ENCODE measurements around the gene BAK1.
A peak's percentile ranks its signal among the peaks of the same experiment; 100 is the strongest.

Gene BAK1

GRCh38 chr6:33610779-33611732 lies 31.0 kb upstream of the BAK1 start:
- in situ Hi-C loops (cut with HindIII; ENCODE audit: low pct_ligation_motif_present, low sequenced_read_pairs): no loop called here
- no peak overlapping the region for H3K27ac ChIP-seq
- H3K27me3 ChIP-seq (replicated peaks): no peaks in the 10 kb centered on the region
- TF ChIP-seq CTCF (IDR thresholded peaks at IDR 0.05; ENCODE audit: low read depth, low read length, missing control alignments): no peak
- H3K4me3 ChIP-seq (ENCODE audit: low read depth, low read length): no peak overlapping the region
- no peaks in the 10 kb centered on the region for H3K36me3 ChIP-seq (replicated peaks)
- DNase-seq: no peak

- no peak overlapping the region for H3K4me3 ChIP-seq (ENCODE audit: low read depth, low read length)
- no peaks in the 10 kb centered on the region for H3K27me3 ChIP-seq (replicated peaks)
- no peaks in the 10 kb centered on the region for H3K36me3 ChIP-seq (replicated peaks)
- TF ChIP-seq CTCF (IDR thresholded peaks at IDR 0.05; ENCODE audit: low read depth, low read length, missing control alignments): no peak
- DNase-seq: no peak
- in situ Hi-C loops (cut with HindIII; ENCODE audit: low pct_ligation_motif_present, low sequenced_read_pairs): no loop called here
- H3K27ac ChIP-seq: no peak overlapping the region
These were observed 30.0 kb upstream of the BAK1 start for GRCh38 chr6:33610067-33610466.

GRCh38 chr6:33609528-33609927 lies 29.5 kb upstream of the BAK1 start:
- no peaks in the 10 kb centered on the region for H3K36me3 ChIP-seq (replicated peaks)
- no peak for TF ChIP-seq CTCF (IDR thresholded peaks at IDR 0.05; ENCODE audit: low read depth, low read length, missing control alignments)
- no peaks in the 10 kb centered on the region for H3K27me3 ChIP-seq (replicated peaks)
- DNase-seq: peak; percentile 20
- in situ Hi-C loops (cut with HindIII; ENCODE audit: low pct_ligation_motif_present, low sequenced_read_pairs): no loop called here
- H3K27ac ChIP-seq: no peak overlapping the region
- no peak overlapping the region for H3K4me3 ChIP-seq (ENCODE audit: low read depth, low read length)

- Histone ChIP-seq H3K27me3 (replicated peaks) (no peaks in the 10 kb centered on the region), H3K27ac (no peak overlapping the region), H3K4me3 (ENCODE audit: low read depth, low read length) (no peak overlapping the region), H3K36me3 (replicated peaks) (no peaks in the 10 kb centered on the region)
- in situ Hi-C loops (cut with HindIII; ENCODE audit: low pct_ligation_motif_present, low sequenced_read_pairs): no loop called here
- no peak for TF ChIP-seq CTCF (IDR thresholded peaks at IDR 0.05; ENCODE audit: low read depth, low read length, missing control alignments)
- DNase-seq: no peak
These were observed 28.9 kb upstream of the BAK1 start for GRCh38 chr6:33609019-33609418.

GRCh38 chr6:33607784-33608161 lies 27.7 kb upstream of the BAK1 start:
- in situ Hi-C loops (cut with HindIII; ENCODE audit: low pct_ligation_motif_present, low sequenced_read_pairs): no loop called here
- no peak for DNase-seq
- no peaks in the 10 kb centered on the region for H3K36me3 ChIP-seq (replicated peaks)
- no peak overlapping the region for H3K27ac ChIP-seq
- H3K27me3 ChIP-seq (replicated peaks): no peaks in the 10 kb centered on the region
- no peak overlapping the region for H3K4me3 ChIP-seq (ENCODE audit: low read depth, low read length)
- peak; percentile 49 for TF ChIP-seq CTCF (IDR thresholded peaks at IDR 0.05; ENCODE audit: low read depth, low read length, missing control alignments)
